Activated CD8-positive, alpha-beta memory T cell treated with anti-CD3 and anti-CD28 coated beads, Interleukin-2, amount 10 ng/mL, durations not matched to agents 7 days and 5 days (primary cell): Measurements from ENCODE around the gene FGFR4. TPM values are rescaled to one million over a fixed set of nuclear protein-coding genes. Genes with fewer than 3 reads are reported as not detected.

Source experiments
- ATAC-seq: fragments of 150-1000 bp; cut with Tn5 transposase; one replicate; pipeline ENCODE4 v1.10.0; 2021; ENCODE audit warnings: moderate library complexity
- CTCF ChIA-PET: fragments of 350-600 bp; sonication (Branson Sonifier 250); formaldehyde crosslinking; loops from one replicate; lab custom pipeline; 2021; ENCODE audit warnings: antibody characterized with exemption; lab: Charles Lee
- DNase-seq: peaks from one replicate; pipeline ENCODE4 v3.0.0-alpha.2; 2020
- H3K27ac Mint-ChIP-seq: one replicate; pipeline ENCODE4 v1.8.0; 2021; ENCODE audit warnings: mild to moderate bottlenecking, mixed read lengths
- H3K27me3 Mint-ChIP-seq: one replicate; pipeline ENCODE4 v1.8.0; 2021; ENCODE audit warnings: mixed read lengths
- H3K36me3 Mint-ChIP-seq: one replicate; pipeline ENCODE4 v1.8.0; 2021; ENCODE audit warnings: mild to moderate bottlenecking, mixed read lengths
- H3K4me1 Mint-ChIP-seq: one replicate; pipeline ENCODE4 v1.8.0; 2021; ENCODE audit warnings: mixed read lengths
- H3K4me3 Mint-ChIP-seq: one replicate; pipeline ENCODE4 v1.8.0; 2021; ENCODE audit warnings: mild to moderate bottlenecking, moderate library complexity, mixed read lengths
- H3K9me3 Mint-ChIP-seq: one replicate; pipeline ENCODE4 v1.8.0; 2022; ENCODE audit warnings: low read depth, mixed read lengths
- total RNA-seq, 2 experiments: library from RNA; stranded (reverse); gene quantifications; one replicate each; pipeline ENCODE4 v1.2.3, GENCODE V29; 2021

Gene FGFR4
- total RNA-seq, 2 experiments from 2014 or later, result 0.29 to 1.1 TPM

DNA sequence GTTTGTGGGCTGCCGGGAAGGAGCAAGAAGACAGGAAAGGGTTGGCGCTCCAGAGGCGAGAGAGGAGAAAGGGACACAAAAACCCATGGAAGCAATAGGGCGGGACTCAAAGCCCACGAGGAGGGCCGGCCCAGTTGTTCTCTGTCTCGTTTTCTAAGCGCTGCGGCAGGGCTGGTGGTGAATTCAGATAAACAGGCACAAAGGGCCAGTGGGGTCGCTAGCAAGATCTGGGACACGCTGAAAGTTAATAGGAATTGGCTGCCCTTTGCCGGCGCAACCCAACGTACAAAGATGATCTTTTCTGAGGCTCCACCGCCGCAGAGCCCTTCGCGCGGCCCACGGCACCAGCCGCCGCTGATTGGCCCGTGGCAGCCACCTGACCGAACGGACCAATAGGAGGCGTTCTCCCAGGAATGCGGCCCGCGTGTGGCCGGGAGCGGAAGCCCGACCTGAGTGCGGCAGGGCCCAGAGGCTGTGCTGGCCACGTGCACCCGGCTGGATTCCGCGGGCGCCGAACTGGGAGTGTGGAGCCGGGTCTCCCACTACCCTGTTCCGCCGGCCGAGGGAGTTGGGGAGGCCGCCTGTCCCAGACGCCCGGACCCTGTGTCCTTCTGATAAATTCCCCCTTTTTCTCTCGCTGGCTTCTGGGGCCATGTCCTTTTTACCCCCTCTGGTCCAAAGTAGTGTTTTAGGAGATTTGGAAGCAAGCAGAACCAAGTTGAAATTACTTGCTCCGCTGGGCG, 30.1 kb downstream of the FGFR4 start:
- Mint-ChIP-seq H3K27ac (peak overlapping the region; percentile 85), H3K4me3 (peak overlapping the region; percentile 25), H3K27me3 (no peaks in the 10 kb centered on the region), H3K9me3 (no peaks in the 10 kb centered on the region), H3K4me1 (peaks cover 27% of the 10 kb centered on the region), H3K36me3 (no peaks in the 10 kb centered on the region)
- DNase-seq, result peak; percentile 91
- CTCF ChIA-PET, result interaction anchor here (0.7 to 1.3 kb wide), 3 partner anchors 12 to 15 kb away, joined by 3 read pairs; no protein-coding TSS in a partner anchor
- peak; percentile 99 for ATAC-seq

GRCh38 chr5:177117441-177118045, 30.8 kb downstream of the FGFR4 start:
- no peaks in the 10 kb centered on the region for H3K9me3 Mint-ChIP-seq
- H3K27me3 Mint-ChIP-seq, result no peaks in the 10 kb centered on the region
- no peak overlapping the region for H3K4me3 Mint-ChIP-seq
- no peaks in the 10 kb centered on the region for H3K36me3 Mint-ChIP-seq
- CTCF ChIA-PET, result interaction anchor here (0.7 to 1.6 kb wide), 6 partner anchors 11 to 457 kb away, joined by 3 to 10 read pairs (median 4); no protein-coding TSS in a partner anchor
- H3K27ac Mint-ChIP-seq, result no peak overlapping the region
- ATAC-seq (no peak), DNase-seq (no peak)
- H3K4me1 Mint-ChIP-seq, result peaks cover 27% of the 10 kb centered on the region

GRCh38 chr5:177122566-177122965, 35.9 kb downstream of the FGFR4 start:
- ATAC-seq, result no peak
- no peak overlapping the region for H3K27ac Mint-ChIP-seq
- CTCF ChIA-PET, result interaction anchor here (1.3 kb wide), 1 partner anchor 10 kb away, joined by 5 read pairs; no protein-coding TSS in a partner anchor
- H3K9me3 Mint-ChIP-seq, result no peaks in the 10 kb centered on the region
- no peaks in the 10 kb centered on the region for H3K36me3 Mint-ChIP-seq
- no peaks in the 10 kb centered on the region for H3K4me1 Mint-ChIP-seq
- H3K4me3 Mint-ChIP-seq, result no peak overlapping the region
- no peak for DNase-seq
- no peaks in the 10 kb centered on the region for H3K27me3 Mint-ChIP-seq

DNA sequence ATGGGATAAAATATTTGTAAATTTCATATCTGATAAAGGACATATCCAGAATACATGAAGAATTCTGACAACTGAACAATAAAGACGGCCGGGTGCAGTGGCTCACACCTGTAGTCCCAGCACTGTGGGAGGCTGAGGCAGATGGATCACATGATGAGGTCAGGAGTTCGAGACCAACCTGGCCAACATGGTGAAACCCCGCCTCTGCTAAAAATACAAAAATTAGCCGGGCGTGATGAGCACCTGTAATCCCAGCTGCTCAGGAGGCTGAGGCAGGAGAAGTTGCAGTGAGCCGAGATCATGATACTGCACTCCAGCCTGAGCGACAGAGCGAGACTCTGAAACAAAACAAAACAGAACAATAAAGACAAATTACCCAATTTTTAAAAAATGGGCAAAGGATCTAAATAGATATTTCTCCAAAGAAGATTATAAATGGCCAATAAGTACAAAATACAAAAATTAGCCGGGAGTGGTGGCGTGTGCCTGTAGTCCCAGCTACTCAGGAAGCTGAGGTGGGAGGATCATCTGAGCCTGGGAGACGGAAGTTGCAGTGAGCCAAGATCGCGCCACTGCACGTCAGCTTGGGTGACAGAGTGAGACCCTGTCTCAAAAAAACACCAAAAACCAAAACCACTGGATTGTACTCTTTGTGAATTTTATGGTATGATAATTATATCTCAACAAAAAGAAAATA, 37.2 kb downstream of the FGFR4 start:
- CTCF ChIA-PET, result interaction anchor here (1.1 to 6.1 kb wide), 3 partner anchors 11 to 186 kb away, joined by 3 to 52 read pairs (median 3); no protein-coding TSS in a partner anchor
- Mint-ChIP-seq H3K36me3 (no peaks in the 10 kb centered on the region), H3K27ac (no peak overlapping the region), H3K9me3 (no peaks in the 10 kb centered on the region), H3K4me1 (peaks cover 10% of the 10 kb centered on the region), H3K27me3 (no peaks in the 10 kb centered on the region), H3K4me3 (no peak overlapping the region)
- ATAC-seq (no peak), DNase-seq (no peak)

DNA sequence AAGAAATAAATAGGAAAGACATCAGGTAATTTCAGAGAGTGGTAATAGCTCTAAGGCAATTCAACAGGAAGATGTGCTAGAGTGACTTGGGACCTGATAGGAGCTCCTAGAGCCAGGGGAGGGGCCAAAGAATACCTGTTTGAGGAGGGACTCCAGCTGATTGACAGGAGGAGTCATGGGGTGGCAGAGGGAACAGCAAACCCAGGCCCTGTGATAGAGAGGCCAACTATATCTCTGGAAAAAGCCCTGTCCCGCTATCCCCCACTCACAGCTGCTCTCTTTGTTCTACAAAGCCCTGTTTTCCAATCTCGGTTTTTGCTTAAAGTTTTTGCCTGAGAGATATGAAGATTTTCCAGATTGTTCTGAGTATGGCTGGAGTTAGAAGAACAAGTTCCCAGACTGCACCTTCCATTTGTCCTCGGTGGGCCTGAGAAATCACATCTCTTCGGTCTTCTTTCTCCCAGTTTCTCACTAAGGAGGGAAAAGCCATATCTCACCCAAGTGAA, 37.8 kb downstream of the FGFR4 start:
- H3K9me3 Mint-ChIP-seq, result no peaks in the 10 kb centered on the region
- no peak for DNase-seq
- CTCF ChIA-PET, result interaction anchor here (1.1 to 6.1 kb wide), 3 partner anchors 12 to 185 kb away, joined by 3 to 52 read pairs (median 3); no protein-coding TSS in a partner anchor
- no peak overlapping the region for H3K4me3 Mint-ChIP-seq
- H3K27ac Mint-ChIP-seq, result no peak overlapping the region
- H3K27me3 Mint-ChIP-seq, result no peaks in the 10 kb centered on the region
- no peak for ATAC-seq
- no peaks in the 10 kb centered on the region for H3K36me3 Mint-ChIP-seq
- peaks cover 16% of the 10 kb centered on the region for H3K4me1 Mint-ChIP-seq

DNA sequence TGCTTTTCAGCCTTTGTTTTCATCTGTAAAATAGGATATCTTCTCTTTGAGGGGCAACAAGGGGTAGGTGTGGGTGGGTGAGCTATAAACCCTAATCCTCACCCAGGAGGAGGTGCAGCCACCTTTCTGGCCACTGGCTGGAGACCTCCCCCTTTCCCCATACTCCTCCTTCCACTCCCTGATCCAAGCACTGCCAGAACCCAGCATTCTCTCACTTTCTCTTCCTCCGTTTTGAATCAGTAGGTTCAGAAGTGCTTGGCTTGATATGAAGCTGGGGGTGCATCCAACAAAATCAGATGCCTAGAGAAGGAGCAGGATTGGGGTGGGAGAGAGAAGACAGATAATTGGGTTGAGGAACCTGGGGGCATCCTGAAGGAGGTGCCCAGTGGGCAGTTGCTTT, 40.1 kb downstream of the FGFR4 start:
- H3K9me3 Mint-ChIP-seq, result no peaks in the 10 kb centered on the region

GRCh38 chr5:177128551-177128981, 41.9 kb downstream of the FGFR4 start:
- no peak for ATAC-seq
- H3K4me1 Mint-ChIP-seq, result peaks cover 20% of the 10 kb centered on the region
- DNase-seq, result no peak
- peak overlapping the region; percentile 64 for H3K27ac Mint-ChIP-seq
- CTCF ChIA-PET, result interaction anchor here (1.1 to 6.1 kb wide), 4 partner anchors 10 to 57 kb away, joined by 3 to 52 read pairs (median 4); no protein-coding TSS in a partner anchor
- H3K4me3 Mint-ChIP-seq, result no peak overlapping the region
- no peaks in the 10 kb centered on the region for H3K27me3 Mint-ChIP-seq
- no peaks in the 10 kb centered on the region for H3K36me3 Mint-ChIP-seq
- H3K9me3 Mint-ChIP-seq, result no peaks in the 10 kb centered on the region

More for the DNA sequence above, 40.1 kb downstream of the FGFR4 start:
- ATAC-seq (no peak), DNase-seq (no peak)
- no peak overlapping the region for H3K4me3 Mint-ChIP-seq
- CTCF ChIA-PET, result interaction anchor here (6.1 kb wide), 1 partner anchor 14 kb away, joined by 52 read pairs; no protein-coding TSS in a partner anchor
- no peaks in the 10 kb centered on the region for H3K36me3 Mint-ChIP-seq
- H3K4me1 Mint-ChIP-seq, result peaks cover 20% of the 10 kb centered on the region
- H3K27me3 Mint-ChIP-seq, result no peaks in the 10 kb centered on the region
- no peak overlapping the region for H3K27ac Mint-ChIP-seq

- H3K36me3 Mint-ChIP-seq, result peaks cover 10% of the 10 kb centered on the region
- no peak overlapping the region for H3K27ac Mint-ChIP-seq
- peaks cover 27% of the 10 kb centered on the region for H3K4me1 Mint-ChIP-seq
- H3K4me3 Mint-ChIP-seq, result no peak overlapping the region
- CTCF ChIA-PET, result interaction anchor here (0.8 to 7.7 kb wide), 2 partner anchors 13 to 16 kb away, joined by 3 to 38 read pairs; no protein-coding TSS in a partner anchor
- no peaks in the 10 kb centered on the region for H3K27me3 Mint-ChIP-seq
- no peak for DNase-seq
- ATAC-seq, result no peak
- H3K9me3 Mint-ChIP-seq, result no peaks in the 10 kb centered on the region
Observed at GRCh38 chr5:177130211-177131018, 43.7 kb downstream of the FGFR4 start.

DNA sequence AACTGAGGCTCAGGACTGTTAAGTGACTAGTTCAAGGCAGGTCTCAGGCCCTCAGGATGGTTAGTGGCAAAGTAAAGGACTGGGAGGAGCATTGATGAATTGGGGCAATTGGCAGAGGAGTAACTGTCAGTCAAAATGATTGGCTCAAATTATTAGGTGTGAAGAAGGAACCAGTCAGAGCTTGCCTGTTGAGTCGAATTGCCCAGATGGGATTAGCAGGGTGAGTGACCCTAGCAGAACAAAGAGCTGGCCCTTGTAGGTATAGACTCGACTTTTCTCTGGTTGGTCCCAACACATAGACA, 44.3 kb downstream of the FGFR4 start:
- CTCF ChIA-PET, result interaction anchor here (0.8 to 7.7 kb wide), 3 partner anchors 14 to 19 kb away, joined by 3 to 38 read pairs (median 5); no protein-coding TSS in a partner anchor
- ATAC-seq, result no peak
- H3K9me3 Mint-ChIP-seq, result no peaks in the 10 kb centered on the region
- no peak overlapping the region for H3K27ac Mint-ChIP-seq
- no peak overlapping the region for H3K4me3 Mint-ChIP-seq
- H3K4me1 Mint-ChIP-seq, result peaks cover 31% of the 10 kb centered on the region
- no peak for DNase-seq
- no peaks in the 10 kb centered on the region for H3K27me3 Mint-ChIP-seq
- H3K36me3 Mint-ChIP-seq, result peaks cover 13% of the 10 kb centered on the region

GRCh38 chr5:177131352-177132135, 44.8 kb downstream of the FGFR4 start:
- Mint-ChIP-seq H3K27me3 (no peaks in the 10 kb centered on the region), H3K9me3 (no peaks in the 10 kb centered on the region), H3K4me3 (no peak overlapping the region), H3K27ac (no peak overlapping the region), H3K4me1 (peaks cover 37% of the 10 kb centered on the region), H3K36me3 (peaks cover 18% of the 10 kb centered on the region)
- ATAC-seq, result no peak
- no peak for DNase-seq
- CTCF ChIA-PET, result interaction anchor here (0.8 to 7.7 kb wide), 4 partner anchors 14 to 19 kb away, joined by 3 to 38 read pairs (median 4); no protein-coding TSS in a partner anchor

GRCh38 chr5:177132136-177133095, 45.7 kb downstream of the FGFR4 start:
- H3K36me3 Mint-ChIP-seq, result peaks cover 23% of the 10 kb centered on the region
- no peaks in the 10 kb centered on the region for H3K27me3 Mint-ChIP-seq
- peak; percentile 24 for ATAC-seq
- H3K4me1 Mint-ChIP-seq, result peaks cover 45% of the 10 kb centered on the region
- no peaks in the 10 kb centered on the region for H3K9me3 Mint-ChIP-seq
- CTCF ChIA-PET, result interaction anchor here (0.6 to 7.7 kb wide), 5 partner anchors 15 to 187 kb away, joined by 3 to 38 read pairs (median 3); no protein-coding TSS in a partner anchor
- H3K4me3 Mint-ChIP-seq, result peak overlapping the region; percentile 88
- peak; percentile 69 for DNase-seq
- peak overlapping the region; percentile 66 for H3K27ac Mint-ChIP-seq
